Urinary bladder (tissue), 4 donors: Measurements from ENCODE around the gene PCBD1. TPM values are rescaled to one million over a fixed set of nuclear protein-coding genes. Genes with fewer than 3 reads are reported as not detected.

Experiments
- DNase-seq: peaks from one replicate; pipeline ENCODE4 v3.0.0-alpha.2; 2015; ENCODE audit errors: extremely low spot score
- H3K27ac ChIP-seq: one replicate; pipeline ENCODE4 v1.5.1; 2013; ENCODE audit warnings: low read depth, mild to moderate bottlenecking, moderate library complexity
- H3K36me3 ChIP-seq: one replicate; pipeline ENCODE4 v1.6.1; 2013; ENCODE audit warnings: mild to moderate bottlenecking, moderate library complexity; ENCODE audit not compliant: insufficient read depth
- H3K4me1 ChIP-seq: one replicate; pipeline ENCODE4 v1.6.1; 2013; ENCODE audit warnings: mild to moderate bottlenecking, moderate library complexity; ENCODE audit not compliant: insufficient read depth
- H3K4me3 ChIP-seq: one replicate; pipeline ENCODE4 v1.5.1; 2013; ENCODE audit warnings: low read depth, low read length
- WGBS: extraction: QIAGEN DNeasy Blood & Tissue Kit; methylation state at CpG from one replicate; pipeline ENCODE4 v1.1.7; 2013; 5-methylcytosine and 5-hydroxymethylcytosine counted together
- polyA plus RNA-seq: library from polyadenylated mRNA; stranded (reverse); fragments of 200-250 nt; gene quantifications from one replicate; pipeline ENCODE4 v1.2.3, GENCODE V29; 2013
- total RNA-seq: library from RNA; depleted of rRNA; stranded (reverse); fragments of >200 nt; gene quantifications from one replicate; pipeline ENCODE4 v1.2.3, GENCODE V29; 2014
- donor health status: healthy with polysubstance abuse.
- donor health status: healthy.

Gene PCBD1
- total and polyA plus RNA-seq, 2 donors = 25.6 to 95.0 TPM

- Histone ChIP-seq H3K4me1 (no peaks in the 10 kb centered on the region), H3K36me3 (no peaks in the 10 kb centered on the region), H3K4me3 (no peak overlapping the region), H3K27ac (no peak overlapping the region)
- no peak for DNase-seq
- WGBS = 93% methylated on average over 3 of the region's 3 CpGs
Measured at GRCh38 chr10:70913893-70914240, 25.5 kb upstream of the PCBD1 start.

GRCh38 chr10:70913191-70913892, 25.0 kb upstream of the PCBD1 start:
- WGBS = 48% methylated on average over 6 of the region's 6 CpGs
- Histone ChIP-seq H3K36me3 (no peaks in the 10 kb centered on the region), H3K4me3 (no peak overlapping the region), H3K27ac (no peak overlapping the region), H3K4me1 (no peaks in the 10 kb centered on the region)
- no peak for DNase-seq

- WGBS = 91% methylated on average over 5 of the region's 5 CpGs
- DNase-seq = no peak
- Histone ChIP-seq H3K4me1 (no peaks in the 10 kb centered on the region), H3K27ac (no peak overlapping the region), H3K36me3 (no peaks in the 10 kb centered on the region), H3K4me3 (no peak overlapping the region)
Measured at GRCh38 chr10:70912556-70912955, 24.2 kb upstream of the PCBD1 start.

GRCh38 chr10:70911386-70911785, 23.0 kb upstream of the PCBD1 start:
- WGBS = 93% methylated on average over 4 of the region's 4 CpGs
- DNase-seq = no peak
- no peak overlapping the region for H3K4me3 ChIP-seq
- H3K4me1 ChIP-seq = no peaks in the 10 kb centered on the region
- H3K27ac ChIP-seq = no peak overlapping the region
- H3K36me3 ChIP-seq = no peaks in the 10 kb centered on the region

- Histone ChIP-seq H3K27ac (no peak overlapping the region), H3K4me1 (no peaks in the 10 kb centered on the region), H3K36me3 (no peaks in the 10 kb centered on the region), H3K4me3 (no peak overlapping the region)
- 96% methylated on average over 16 of the region's 16 CpGs for WGBS
- no peak for DNase-seq
Measured at GRCh38 chr10:70910486-70911341, 22.3 kb upstream of the PCBD1 start.

GRCh38 chr10:70909326-70909935, 21.1 kb upstream of the PCBD1 start:
- no peak for DNase-seq
- Histone ChIP-seq H3K4me3 (no peak overlapping the region), H3K36me3 (no peaks in the 10 kb centered on the region), H3K27ac (no peak overlapping the region), H3K4me1 (no peaks in the 10 kb centered on the region)
- 91% methylated on average over 9 of the region's 9 CpGs for WGBS

- Histone ChIP-seq H3K36me3 (no peaks in the 10 kb centered on the region), H3K4me1 (no peaks in the 10 kb centered on the region), H3K4me3 (no peak overlapping the region), H3K27ac (no peak overlapping the region)
- no peak for DNase-seq
- WGBS = 87% methylated on average over 12 of the region's 12 CpGs
Measured at GRCh38 chr10:70908406-70909296, 20.3 kb upstream of the PCBD1 start.

- no peak for DNase-seq
- Histone ChIP-seq H3K4me1 (no peaks in the 10 kb centered on the region), H3K27ac (no peak overlapping the region), H3K36me3 (no peaks in the 10 kb centered on the region), H3K4me3 (no peak overlapping the region)
- WGBS = 62% methylated on average over 16 of the region's 16 CpGs
Measured at GRCh38 chr10:70907637-70908405, 19.5 kb upstream of the PCBD1 start.

GRCh38 chr10:70906953-70907636, 18.7 kb upstream of the PCBD1 start:
- 74% methylated on average over 15 of the region's 15 CpGs for WGBS
- no peak for DNase-seq
- H3K36me3 ChIP-seq = no peaks in the 10 kb centered on the region
- H3K27ac ChIP-seq = no peak overlapping the region
- no peaks in the 10 kb centered on the region for H3K4me1 ChIP-seq
- H3K4me3 ChIP-seq = no peak overlapping the region

- Histone ChIP-seq H3K4me3 (no peak overlapping the region), H3K36me3 (no peaks in the 10 kb centered on the region), H3K27ac (no peak overlapping the region), H3K4me1 (no peaks in the 10 kb centered on the region)
- WGBS = 76% methylated on average over 5 of the region's 5 CpGs
- DNase-seq = no peak
Measured at GRCh38 chr10:70906031-70906783, 17.8 kb upstream of the PCBD1 start.

- 89% methylated on average over 27 of the region's 27 CpGs for WGBS
- no peak overlapping the region for H3K4me3 ChIP-seq
- no peak overlapping the region for H3K27ac ChIP-seq
- H3K4me1 ChIP-seq = no peaks in the 10 kb centered on the region
- H3K36me3 ChIP-seq = no peaks in the 10 kb centered on the region
- DNase-seq = no peak
Measured at GRCh38 chr10:70905071-70906021, 17.0 kb upstream of the PCBD1 start.
